ENCODE data around the gene SURF1.

GRCh38 chr9:133348718-133349573 is 7.3 kb downstream of the SURF1 start:
- TF ChIP-seq CTCF (IDR thresholded peaks at IDR 0.05; ENCODE audit: insufficient read depth, low read length): no peak
- TF ChIP-seq REST (IDR thresholded peaks at IDR 0.05; ENCODE audit: insufficient replicate concordance, low read depth): no peak
- TF ChIP-seq GABPA (IDR thresholded peaks at IDR 0.05; ENCODE audit: low read depth): no peak
- TF ChIP-seq POLR2AphosphoS5 (IDR thresholded peaks at IDR 0.05; ENCODE audit: low read depth): no peak
- TF ChIP-seq SPI1 (IDR thresholded peaks at IDR 0.05; ENCODE audit: borderline replicate concordance, low read depth): no peak

All from HL-60 (cell line).